NCI-H526 treated with DMSO at 0.1 percent for 48 hours (cell line): Measurements from ENCODE around the gene DTNBP1.

ENCODE experiments used
- DNase-seq: peaks from one replicate; lab custom pipeline; 2025; lab: John Stamatoyannopoulos, UW

DTNBP1 gene

GRCh38 chr6:15479761-15480160 is 183.1 kb downstream of the DTNBP1 start:
- DNase-seq, result no peak

GRCh38 chr6:15477746-15478145 is 185.1 kb downstream of the DTNBP1 start:
- no peak for DNase-seq

GRCh38 chr6:15476631-15477380 is 186.0 kb downstream of the DTNBP1 start:
- no peak for DNase-seq

- DNase-seq, result no peak
These were observed 187.0 kb downstream of the DTNBP1 start for GRCh38 chr6:15475872-15476271.

- no peak for DNase-seq
These were observed 187.6 kb downstream of the DTNBP1 start for GRCh38 chr6:15475261-15475660.

- DNase-seq, result no peak
These were observed 188.6 kb downstream of the DTNBP1 start for GRCh38 chr6:15474196-15474595.

GRCh38 chr6:15473741-15474161 is 189.1 kb downstream of the DTNBP1 start:
- DNase-seq, result no peak

- no peak for DNase-seq
These were observed 189.7 kb downstream of the DTNBP1 start for GRCh38 chr6:15473174-15473573.
